KOPT-K1 (cell line): Measurements from ENCODE around the gene ARHGAP15.

Experiments
- H3K27ac ChIP-seq: fragments of 200-600 bp; sonication (generic); 2 replicates; pipeline ENCODE4 v1.5.1; 2016; ENCODE audit warnings: antibody characterized with exemption, mild to moderate bottlenecking, low read depth, low read length; ENCODE audit not compliant: poor library complexity, severe bottlenecking
- H3K36me3 ChIP-seq: fragments of 200-600 bp; sonication (generic); 2 replicates; pipeline ENCODE4 v1.5.1; 2017; ENCODE audit warnings: antibody characterized with exemption, mild to moderate bottlenecking, low read length, moderate library complexity; ENCODE audit not compliant: insufficient read depth
- H3K9me3 ChIP-seq: fragments of 200-600 bp; sonication (generic); 2 replicates; pipeline ENCODE4 v1.5.1; 2017; ENCODE audit warnings: antibody characterized with exemption, low read length, mild to moderate bottlenecking; ENCODE audit not compliant: insufficient read depth, poor library complexity, severe bottlenecking

ARHGAP15 gene

GRCh38 chr2:143217512-143218115, 88.4 kb downstream of the ARHGAP15 start:
- H3K36me3 ChIP-seq, result peaks cover 76% of the 10 kb centered on the region
- no peaks in the 10 kb centered on the region for H3K9me3 ChIP-seq
- H3K27ac ChIP-seq, result no peak overlapping the region

- Histone ChIP-seq H3K27ac (no peak overlapping the region), H3K9me3 (no peaks in the 10 kb centered on the region), H3K36me3 (peaks cover 69% of the 10 kb centered on the region)
These were observed 89.4 kb downstream of the ARHGAP15 start for GRCh38 chr2:143218621-143219020.

- peaks cover 71% of the 10 kb centered on the region for H3K36me3 ChIP-seq
- H3K27ac ChIP-seq, result no peak overlapping the region
- no peaks in the 10 kb centered on the region for H3K9me3 ChIP-seq
These were observed 90.0 kb downstream of the ARHGAP15 start for GRCh38 chr2:143219266-143219665.

DNA sequence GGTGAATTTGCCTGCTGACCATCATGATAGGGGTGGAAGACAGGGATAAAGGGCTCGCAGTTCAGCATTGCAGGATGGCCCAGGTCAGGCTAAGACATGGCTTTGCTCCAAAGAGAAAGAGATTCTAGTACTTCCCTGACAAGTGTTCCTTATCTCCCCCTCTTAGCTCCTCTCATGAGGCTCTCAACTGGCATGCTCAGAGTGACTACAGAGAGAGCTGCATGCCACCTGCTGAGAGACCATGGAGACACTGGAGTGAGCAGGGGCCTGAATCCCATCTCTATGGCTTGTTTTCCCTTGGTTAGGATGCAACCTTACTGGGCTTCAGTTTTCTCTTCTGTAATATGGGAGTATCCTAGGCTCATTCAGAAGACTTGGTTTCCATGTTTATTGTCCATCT, 94.3 kb downstream of the ARHGAP15 start:
- Histone ChIP-seq H3K9me3 (no peaks in the 10 kb centered on the region), H3K36me3 (peaks cover 49% of the 10 kb centered on the region), H3K27ac (no peak overlapping the region)

GRCh38 chr2:143225931-143226330, 96.7 kb downstream of the ARHGAP15 start:
- peaks cover 53% of the 10 kb centered on the region for H3K36me3 ChIP-seq
- H3K9me3 ChIP-seq, result peaks cover 6% of the 10 kb centered on the region
- no peak overlapping the region for H3K27ac ChIP-seq

DNA sequence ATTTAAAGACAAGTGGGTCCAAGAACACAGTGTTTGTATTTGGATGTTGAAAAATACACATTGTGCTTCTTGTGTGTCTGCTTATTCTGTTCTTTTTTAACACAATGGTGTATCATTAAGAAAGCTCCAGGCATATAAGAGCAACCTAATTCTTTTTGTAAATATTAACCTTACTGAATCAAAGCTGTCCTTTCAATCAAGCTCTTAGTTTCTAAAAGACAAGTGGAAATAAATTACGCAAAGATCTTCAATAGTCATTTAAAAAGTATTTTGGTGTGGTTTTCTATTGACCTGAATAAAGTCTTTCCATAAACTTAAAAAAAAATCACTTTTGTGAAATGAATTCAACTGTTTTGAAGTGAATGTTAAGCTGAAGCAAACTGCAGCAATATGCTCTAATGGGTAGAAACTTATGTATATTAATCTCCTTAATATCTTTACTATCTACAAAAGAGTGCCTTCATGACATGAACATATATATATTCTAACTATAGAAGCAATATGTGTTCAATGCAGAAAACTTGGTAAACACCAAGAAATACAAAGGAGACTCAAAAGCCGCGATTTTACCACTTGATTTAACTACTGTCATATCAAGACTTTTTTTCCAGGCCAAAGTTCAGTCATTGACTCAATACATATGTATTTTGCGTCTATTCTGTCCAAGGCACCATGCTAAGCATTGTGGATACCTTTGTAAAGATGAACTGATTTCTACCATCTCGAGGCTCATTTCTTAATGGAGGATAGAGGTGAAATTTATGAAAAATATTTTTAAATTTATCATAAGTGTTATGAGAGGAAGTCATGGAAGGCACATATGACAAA, 97.7 kb downstream of the ARHGAP15 start:
- Histone ChIP-seq H3K9me3 (peaks cover 14% of the 10 kb centered on the region), H3K27ac (no peak overlapping the region), H3K36me3 (peaks cover 54% of the 10 kb centered on the region)

DNA sequence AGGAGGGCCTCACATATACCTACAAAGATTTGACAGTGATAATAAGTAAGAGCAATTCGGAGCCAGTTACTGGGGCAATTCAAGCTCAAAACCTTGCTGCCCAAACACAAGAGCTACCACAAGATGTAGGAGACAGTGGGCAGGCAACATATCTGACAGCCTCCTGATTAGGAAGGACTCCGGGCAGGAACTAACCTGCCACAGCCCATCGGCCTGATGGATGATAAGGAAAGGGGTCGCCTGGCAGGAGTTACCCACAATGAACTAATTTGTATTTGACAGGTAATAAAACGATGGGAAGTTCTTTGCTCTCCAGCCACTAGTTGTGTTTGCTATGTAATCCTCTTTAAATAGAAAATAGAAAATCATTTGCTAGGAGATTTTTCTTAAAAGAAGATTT, 100.2 kb downstream of the ARHGAP15 start:
- H3K36me3 ChIP-seq, result peaks cover 65% of the 10 kb centered on the region
- peaks cover 39% of the 10 kb centered on the region for H3K9me3 ChIP-seq
- no peak overlapping the region for H3K27ac ChIP-seq

- no peak overlapping the region for H3K27ac ChIP-seq
- peaks cover 44% of the 10 kb centered on the region for H3K9me3 ChIP-seq
- H3K36me3 ChIP-seq, result peaks cover 66% of the 10 kb centered on the region
These were observed 100.7 kb downstream of the ARHGAP15 start for GRCh38 chr2:143229952-143230351.

- Histone ChIP-seq H3K9me3 (peaks cover 51% of the 10 kb centered on the region), H3K27ac (no peak overlapping the region), H3K36me3 (peaks cover 73% of the 10 kb centered on the region)
These were observed 101.5 kb downstream of the ARHGAP15 start for GRCh38 chr2:143230506-143231253.

DNA sequence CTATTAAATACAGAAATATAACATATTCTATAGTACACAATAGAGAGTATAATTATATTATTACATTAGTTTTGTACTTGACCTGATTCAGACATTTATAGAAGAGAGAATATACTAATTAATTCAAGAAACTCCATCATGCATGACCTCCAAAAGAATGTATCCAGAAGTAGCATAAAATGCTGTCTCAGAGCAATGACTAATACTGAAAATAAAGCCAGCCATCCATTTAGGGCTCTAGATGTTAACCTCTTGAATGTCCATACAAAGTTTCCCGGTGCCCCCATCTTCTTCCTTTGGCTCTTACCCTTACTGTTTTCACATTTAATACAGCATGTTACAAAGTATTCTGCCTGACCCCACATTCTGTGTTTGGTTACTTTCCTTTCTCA, 102.0 kb downstream of the ARHGAP15 start:
- H3K27ac ChIP-seq, result no peak overlapping the region
- peaks cover 78% of the 10 kb centered on the region for H3K36me3 ChIP-seq
- H3K9me3 ChIP-seq, result peaks cover 54% of the 10 kb centered on the region

DNA sequence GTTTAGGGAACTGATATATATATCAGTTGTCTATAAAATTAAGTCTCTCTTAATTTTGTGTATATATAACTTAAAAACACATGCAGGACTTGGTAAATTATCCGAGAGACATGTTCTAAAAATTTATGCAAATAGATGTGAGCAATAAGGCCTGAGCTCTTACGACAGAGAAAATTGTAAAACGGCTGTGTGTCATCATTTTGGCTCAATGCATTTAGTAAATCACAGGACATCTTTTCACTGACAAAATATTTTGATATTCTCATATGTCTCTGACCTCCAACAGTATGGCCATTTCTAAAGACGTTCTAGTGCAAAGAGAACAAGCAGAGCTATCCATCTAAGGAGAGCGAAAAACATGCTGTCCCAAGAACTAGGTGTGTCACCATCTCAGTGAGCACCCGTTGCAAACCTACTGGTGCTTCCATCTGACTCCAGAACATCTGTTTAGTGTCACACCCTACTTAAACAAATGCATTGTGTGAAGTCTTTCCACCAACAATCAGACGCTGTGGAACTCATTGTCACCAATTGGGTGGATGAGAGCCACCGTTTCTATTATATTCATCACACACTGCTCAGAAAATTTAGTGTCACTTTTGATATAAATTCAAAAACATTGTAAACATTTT, 108.0 kb downstream of the ARHGAP15 start:
- H3K27ac ChIP-seq, result no peak overlapping the region
- peaks cover 63% of the 10 kb centered on the region for H3K36me3 ChIP-seq

DNA sequence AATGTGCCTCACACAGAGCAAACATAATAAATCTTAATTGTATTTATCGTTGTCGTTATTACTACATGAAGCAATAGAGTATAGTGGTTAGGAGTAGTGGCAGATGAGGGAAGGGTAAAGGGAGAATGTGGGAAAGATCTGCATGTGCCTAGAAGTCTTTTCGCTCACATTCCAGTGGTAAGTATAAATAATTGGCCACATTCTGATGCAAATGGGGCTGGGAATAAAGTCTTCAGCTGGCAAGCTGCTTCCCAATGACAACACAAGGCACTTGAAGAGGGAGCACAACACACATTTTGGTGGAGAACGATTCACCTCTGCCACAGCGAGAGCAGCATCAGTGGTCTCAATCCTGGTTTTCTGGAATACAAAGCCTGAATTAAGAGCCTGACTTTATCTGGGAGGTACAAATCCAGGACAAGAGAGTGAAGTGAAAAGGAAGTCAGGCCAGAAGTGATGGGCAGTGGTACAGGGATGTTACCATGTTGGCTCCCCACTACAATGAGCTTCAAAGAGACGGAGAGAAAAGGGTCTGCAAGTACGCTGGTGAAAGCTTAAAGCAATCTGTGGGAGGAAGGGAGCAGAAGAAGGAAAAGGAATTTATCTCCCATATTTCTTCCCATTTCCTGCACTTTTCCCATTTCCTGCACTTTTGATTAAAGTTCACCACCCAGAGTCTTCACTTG, 112.3 kb downstream of the ARHGAP15 start:
- no peak overlapping the region for H3K27ac ChIP-seq
- H3K36me3 ChIP-seq, result peaks cover 41% of the 10 kb centered on the region
- H3K9me3 ChIP-seq, result peaks cover 16% of the 10 kb centered on the region

More for the DNA sequence above, 108.0 kb downstream of the ARHGAP15 start:
- peaks cover 53% of the 10 kb centered on the region for H3K9me3 ChIP-seq

GRCh38 chr2:143246246-143246645, 117.0 kb downstream of the ARHGAP15 start:
- peak overlapping the region; percentile 4 for H3K27ac ChIP-seq

More at GRCh38 chr2:143246246-143246645, 117.0 kb downstream of the ARHGAP15 start:
- H3K36me3 ChIP-seq, result peaks cover 55% of the 10 kb centered on the region
- no peaks in the 10 kb centered on the region for H3K9me3 ChIP-seq
